GM18868 (cell line): ENCODE measurements around the gene PYM1.

ENCODE experiments used
- ATAC-seq: cut with Tn5 transposase; IDR thresholded peaks from one replicate; pipeline ENCODE4 v1.9.1; 2021; ENCODE audit warnings: mild to moderate bottlenecking, moderate library complexity; ENCODE audit not compliant: unreplicated experiment

The PYM1 gene

DNA sequence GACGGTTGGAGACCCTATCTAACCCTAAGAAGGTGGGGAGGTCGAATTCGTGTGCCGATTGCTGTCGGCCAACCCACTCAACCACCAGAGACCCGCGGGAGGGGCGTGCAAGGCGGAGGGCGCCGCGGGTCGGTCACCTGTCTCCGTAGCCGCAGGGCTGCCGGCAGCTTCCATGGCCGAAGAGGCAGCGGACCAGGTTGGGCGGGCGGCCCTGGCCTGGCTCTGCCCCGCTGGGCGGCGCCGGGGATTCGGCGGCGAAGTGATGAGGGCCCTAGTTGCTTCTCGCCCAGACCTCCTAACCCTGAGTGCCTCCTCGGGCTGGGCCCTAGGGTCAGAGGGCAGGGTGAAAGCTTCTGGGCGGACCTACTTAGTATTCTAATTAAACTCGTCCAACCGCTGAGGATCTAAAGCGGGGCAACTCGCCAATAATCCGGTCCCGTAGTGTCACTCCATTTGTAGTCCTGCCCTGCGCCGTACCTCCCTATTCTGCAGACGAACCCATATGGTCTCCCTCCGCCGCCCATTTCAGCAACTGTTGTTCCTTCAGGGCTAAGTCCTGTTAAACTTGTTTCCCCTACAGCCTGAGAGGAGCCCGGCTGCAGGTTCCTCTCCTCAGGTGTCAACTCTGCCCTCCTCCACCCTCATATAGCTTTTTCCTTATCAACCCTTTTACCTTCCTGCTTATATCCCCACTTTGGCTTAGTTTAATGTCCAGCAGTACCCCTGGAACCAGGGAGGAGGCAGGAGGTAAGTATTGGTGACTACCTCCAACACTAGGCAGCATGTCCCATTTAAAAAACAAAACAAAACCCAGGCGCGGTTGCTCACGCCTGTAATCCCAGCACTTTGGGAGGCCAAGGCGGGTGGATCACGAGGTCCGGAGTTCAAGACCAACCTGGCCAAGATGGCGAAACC, at the start of gene PYM1:
PYM1 (minus strand) TSS at position 307 of the 915 bp plus-strand sequence; CDS start at position 174, 133 bp downstream.
- ATAC-seq = peak; percentile 18

DNA sequence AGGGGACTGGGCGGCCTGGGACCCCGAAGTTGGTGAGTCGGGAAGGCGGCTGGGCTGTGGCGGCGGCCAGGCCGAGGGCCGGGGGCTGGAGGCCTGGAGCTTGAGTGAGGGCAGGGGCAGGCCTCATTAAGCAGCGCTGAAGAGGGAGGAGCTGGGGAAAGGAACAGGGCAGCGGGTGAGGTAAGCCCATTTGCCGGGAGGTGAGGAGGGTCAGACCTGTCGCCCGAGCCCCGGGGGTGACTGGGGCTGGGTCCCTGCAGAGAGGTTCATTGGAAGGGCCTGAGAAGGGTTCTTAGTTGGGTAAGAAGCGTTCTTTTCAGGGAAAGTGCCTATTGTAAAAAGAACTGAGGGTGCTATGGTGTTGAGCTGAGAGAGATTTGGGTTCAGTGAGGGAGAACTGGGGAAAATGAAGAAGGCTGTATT, 46.6 kb upstream of the PYM1 start:
- peak; percentile 10 for ATAC-seq

DNA sequence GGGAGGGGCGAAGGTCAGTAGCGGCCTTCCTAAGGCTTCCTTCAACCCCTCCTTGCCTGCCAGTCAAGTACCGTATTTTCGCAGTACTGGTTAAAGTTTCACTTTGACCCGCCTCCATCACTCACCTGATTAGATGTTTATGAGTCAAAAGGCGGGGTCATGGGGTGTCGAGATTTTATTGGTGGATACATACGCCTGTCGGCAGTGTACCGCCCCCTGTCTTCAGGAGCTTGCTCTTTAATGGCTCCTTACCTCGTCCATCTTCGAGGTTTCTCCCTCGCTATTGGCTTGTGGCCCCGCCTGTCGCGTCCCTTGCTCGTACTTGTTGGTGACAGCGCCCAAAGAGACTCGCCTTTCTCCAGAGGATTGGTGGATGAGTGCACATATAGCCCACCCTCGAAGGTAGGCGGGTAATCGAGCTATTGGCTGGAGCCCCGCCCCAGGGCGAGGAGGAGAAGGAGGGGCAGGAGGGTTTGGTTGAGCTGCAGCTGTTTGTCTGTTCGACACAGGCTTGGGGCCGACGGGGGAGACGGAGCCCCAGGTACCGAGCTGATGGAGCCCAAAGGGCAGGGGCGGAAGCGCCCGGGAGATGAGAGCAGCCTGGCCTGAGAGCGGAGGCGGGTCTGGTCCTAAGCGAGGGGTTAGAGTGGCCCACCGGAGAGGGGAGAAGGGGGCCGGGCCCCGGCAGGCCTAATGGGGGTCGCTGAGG, 46.1 kb upstream of the PYM1 start, which contains the start of gene RAB5B:
RAB5B (plus strand) TSS at position 480 of the 709 bp plus-strand sequence. CDS start 12,883 bp downstream, outside the sequence.
- ATAC-seq = peak; percentile 91

DNA sequence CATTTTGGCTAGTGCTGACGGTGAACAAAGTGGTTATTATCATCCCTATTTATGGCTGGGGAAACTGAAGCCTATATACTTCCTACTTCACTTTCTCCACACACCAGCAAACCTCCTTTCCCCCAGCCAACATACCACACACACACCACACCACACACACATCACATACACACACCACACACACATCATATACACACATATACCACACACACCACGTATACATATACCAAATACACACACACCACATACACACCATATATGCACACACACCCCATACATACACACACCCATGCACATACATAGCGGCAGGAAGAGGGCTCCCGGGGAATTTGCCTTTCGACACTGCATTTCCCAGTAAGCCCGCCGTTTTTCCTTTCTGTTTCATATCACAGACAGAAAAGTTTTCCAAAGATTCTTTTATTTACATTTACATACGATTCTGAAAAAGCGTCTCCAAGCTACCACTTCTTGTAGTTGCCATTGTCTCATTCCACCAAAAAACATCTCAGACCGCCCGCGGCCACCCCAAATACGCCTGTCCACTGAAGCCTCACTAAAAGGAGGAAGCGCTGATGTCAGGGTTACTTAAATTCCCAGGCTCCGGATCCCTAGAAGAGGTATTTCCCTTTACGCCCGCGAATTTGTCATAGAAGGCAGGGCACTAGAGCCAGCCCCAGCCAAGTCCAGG, 45.4 kb upstream of the PYM1 start:
- ATAC-seq = no peak

DNA sequence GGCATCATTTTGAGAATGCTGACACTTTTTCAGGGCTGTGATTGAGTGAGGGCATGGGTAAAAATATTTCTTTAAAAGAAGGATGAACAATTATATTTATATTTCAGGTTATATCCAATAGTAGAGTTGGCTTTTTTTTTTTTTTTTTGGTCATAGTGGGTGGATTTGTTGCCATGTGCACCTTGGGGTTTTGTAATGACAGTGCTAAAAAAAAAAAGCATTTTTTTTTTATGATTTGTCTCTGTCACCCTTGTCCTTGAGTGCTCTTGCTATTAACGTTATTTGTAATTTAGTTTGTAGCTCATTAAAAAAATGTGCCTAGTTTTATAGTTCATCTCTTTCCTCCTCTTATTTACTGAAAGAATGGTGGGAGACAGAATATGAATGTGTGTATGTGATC, 44.8 kb upstream of the PYM1 start:
- no peak for ATAC-seq

DNA sequence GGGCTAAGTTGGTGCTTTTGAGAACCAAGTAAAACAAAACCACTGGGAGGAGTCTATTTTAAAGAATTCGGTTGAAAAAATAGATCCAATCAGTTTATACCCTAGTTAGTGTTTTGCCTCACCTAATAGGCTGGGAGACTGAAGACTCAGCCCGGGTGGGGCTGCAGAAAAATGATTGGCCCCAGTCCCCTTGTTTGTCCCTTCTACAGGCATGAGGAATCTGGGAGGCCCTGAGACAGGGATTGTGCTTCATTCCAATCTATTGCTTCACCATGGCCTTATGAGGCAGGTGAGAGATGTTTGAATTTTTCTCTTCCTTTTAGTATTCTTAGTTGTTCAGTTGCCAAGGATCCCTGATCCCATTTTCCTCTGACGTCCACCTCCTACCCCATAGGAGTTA, 44.3 kb upstream of the PYM1 start:
- no peak for ATAC-seq

DNA sequence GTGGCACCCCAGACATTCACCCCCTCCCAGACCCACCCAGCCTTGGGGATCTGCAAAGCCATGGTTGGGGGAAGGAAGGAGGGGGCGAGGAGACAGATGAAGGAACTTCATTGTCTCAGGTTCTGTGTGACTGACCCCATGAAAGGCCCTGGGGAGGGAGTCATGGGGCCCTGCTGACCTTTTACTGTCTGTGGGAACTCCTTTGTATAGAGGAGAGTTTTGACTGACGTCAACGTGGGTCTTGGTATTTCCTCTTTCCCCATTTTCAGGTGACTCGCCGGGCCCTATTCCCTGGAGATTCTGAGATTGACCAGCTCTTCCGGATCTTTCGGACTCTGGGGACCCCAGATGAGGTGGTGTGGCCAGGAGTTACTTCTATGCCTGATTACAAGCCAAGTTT, 43.1 kb upstream of the PYM1 start:
- no peak for ATAC-seq

DNA sequence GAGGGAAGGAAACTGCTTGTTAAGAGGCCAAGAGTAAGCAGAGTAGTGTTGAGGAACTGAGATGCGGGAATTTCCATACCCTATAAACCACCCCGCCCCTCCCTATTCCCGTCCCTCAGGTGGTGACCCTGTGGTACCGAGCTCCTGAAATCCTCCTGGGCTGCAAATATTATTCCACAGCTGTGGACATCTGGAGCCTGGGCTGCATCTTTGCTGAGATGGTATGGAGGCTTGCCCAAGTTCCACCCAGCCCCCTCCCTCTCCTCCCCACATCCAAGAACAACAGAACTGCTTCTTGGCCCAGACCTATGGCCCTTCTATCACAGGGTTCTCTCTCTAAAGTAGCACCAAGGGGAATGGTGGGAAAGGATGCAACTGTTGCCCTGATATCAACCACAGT, 41.7 kb upstream of the PYM1 start:
- ATAC-seq = no peak

DNA sequence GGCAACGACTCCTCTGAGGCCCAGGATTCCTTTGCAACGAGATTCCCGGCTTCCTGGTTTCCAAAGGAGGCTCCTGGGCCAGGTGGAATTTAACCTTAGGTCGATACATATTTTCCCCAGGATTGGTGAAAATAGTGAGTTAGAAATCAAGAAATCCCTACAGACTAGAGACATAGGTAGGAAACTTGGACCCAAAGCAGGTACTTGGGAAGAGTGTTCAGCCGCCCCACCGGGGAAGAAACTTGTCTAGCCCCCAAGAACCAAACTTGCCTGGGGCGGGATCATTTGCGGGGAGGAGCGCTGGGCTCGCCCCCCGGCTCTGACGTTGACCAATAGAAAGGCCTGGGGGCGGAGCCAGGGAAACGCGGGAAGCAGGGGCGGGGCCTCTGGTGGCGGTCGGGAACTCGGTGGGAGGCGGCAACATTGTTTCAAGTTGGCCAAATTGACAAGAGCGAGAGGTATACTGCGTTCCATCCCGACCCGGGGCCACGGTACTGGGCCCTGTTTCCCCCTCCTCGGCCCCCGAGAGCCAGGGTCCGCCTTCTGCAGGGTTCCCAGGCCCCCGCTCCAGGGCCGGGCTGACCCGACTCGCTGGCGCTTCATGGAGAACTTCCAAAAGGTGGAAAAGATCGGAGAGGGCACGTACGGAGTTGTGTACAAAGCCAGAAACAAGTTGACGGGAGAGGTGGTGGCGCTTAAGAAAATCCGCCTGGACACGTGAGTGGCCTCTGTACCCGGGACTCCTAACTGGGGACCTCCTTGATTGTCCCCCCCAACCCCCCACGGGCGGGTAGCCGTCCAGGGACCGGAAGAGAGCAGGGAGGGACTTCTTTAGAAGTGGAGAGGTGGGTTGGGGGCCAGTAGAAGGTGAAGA, 39.0 kb upstream of the PYM1 start, which contains the start of gene CDK2:
CDK2 (plus strand) TSS at position 423 of the 874 bp plus-strand sequence; CDS start at position 602, 179 bp downstream.
- ATAC-seq = peak; percentile 95

DNA sequence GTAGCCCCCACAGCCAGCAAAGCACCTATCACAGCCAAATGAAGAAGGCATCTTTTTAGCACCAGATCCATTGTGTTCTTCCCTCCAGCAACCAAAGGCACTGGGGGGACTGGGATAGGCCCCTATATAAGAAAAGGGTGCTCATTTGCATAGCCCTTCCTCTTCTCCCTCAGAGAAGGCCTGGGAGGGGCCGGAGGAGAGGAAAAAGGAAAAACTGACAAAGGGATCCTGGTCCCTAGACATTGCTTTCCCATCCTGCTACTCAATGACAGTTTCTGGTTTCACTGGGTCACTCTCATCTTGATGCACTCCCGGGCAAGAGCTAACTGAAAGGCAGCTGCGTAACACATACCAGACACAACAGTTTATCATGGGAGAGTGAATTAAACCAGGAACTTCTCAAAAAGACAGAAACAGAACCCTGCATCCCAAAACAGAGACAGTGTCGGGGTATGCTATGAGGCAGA, 38.3 kb upstream of the PYM1 start, which contains the start of gene PMEL:
PMEL (minus strand) TSS at position 102 of the 467 bp plus-strand sequence; CDS start at position 71, 31 bp downstream.
- no peak for ATAC-seq

DNA sequence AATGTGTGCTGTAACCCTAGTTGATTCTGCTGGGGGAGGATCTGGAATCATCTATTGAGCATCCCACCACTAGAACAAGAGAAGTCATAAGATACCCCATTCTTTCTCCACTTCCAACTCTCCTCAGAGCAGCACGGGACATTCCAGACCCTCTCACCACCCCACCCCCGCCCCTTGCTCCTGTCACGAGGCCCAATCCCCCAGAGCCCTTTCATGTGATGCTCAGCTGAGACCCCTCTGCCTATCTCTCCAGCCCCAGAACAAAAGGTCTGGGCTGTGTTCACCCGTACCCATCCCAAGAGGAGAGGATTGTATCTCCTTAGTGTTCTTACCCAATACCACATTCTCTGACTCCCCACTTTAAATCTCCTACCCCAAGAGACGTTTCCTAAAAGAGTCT, 37.5 kb upstream of the PYM1 start:
- ATAC-seq = no peak

DNA sequence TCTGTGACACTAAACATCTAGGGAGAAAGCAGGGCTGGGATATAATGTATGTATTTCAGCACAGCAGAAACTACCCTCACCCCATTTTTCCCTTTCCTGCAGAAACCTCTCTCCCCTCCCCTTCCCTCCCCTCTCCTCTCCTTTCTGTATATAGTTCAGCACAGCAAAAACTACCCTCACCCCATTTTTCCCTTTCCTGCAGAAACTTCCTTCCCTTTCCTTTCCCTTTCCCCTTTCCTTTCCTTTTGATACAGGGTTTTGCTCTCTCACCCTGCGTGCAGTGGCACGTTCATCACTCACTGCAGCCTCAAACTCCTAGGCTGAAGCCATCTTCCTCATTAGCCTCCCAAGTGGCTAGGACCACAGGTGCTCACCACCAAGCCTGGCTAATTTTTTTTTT, 36.1 kb upstream of the PYM1 start:
- ATAC-seq = no peak

DNA sequence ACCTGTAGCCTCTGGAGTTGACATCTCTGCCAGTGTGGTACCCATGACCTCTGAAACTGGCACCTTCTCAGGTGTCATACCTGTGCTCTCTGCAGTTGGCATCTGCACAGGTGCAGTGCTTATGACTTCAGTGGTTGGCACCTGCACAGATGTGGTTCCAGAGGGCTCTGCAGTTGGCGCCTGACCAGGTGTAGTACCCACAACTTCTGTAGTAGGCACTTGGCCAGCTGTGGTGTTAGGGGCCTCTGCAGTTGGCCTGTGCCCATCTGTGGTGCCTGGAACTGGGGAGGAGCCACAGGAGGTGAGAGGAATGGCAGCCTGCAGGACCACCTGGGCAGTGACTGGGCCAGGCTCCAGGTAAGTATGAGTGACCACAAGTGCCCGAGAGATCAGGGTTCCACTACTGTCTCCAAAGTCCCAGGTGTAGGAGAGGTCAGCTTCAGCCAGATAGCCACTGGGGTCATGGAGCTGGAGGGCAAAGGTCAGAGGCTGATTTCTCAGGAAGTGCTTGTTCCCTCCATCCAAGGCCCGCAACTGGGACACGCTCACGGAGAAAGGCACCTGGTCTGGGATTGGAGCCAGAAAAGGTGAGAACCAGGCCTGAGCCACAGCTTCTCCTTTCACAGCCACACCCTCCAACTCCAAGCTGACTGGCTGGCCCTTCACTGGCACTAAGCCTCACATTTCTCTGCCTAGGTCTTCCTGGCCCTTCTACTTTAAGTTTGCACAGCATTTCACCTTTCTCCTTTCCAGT, 29.6 kb upstream of the PYM1 start:
- no peak for ATAC-seq

DNA sequence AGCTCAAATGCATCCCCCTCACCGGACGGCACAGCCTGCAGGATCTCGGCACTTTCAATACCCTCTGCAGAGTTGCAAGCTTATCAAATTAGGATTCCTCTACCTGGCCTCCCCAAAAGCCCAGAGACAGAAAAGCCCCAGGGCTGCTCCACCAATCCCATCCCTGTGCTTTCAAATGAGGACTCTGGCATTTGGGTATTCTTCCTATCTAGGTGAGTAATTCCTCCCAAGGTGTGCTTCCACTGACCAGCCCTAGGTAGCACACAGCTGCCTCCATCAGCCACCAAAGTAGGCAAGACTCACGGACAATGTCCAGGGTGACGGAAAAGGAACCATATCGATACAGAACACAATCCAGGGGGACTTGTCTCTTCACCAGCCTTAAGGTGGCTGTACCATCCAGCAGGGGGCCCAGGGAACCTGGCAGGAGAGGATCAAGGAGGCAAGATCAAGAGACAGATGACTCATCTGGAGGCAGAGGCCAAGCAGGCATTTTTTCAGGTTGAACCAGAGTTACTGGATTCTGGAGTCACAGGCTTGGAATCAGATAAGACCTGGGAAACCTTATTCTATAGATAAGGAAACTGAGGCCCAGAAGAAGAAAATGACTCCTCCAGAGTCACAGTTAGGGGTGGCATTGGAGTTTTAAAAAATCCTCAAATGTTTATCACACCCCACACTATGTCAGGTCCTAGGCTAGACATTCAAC, 28.3 kb upstream of the PYM1 start:
- no peak for ATAC-seq

DNA sequence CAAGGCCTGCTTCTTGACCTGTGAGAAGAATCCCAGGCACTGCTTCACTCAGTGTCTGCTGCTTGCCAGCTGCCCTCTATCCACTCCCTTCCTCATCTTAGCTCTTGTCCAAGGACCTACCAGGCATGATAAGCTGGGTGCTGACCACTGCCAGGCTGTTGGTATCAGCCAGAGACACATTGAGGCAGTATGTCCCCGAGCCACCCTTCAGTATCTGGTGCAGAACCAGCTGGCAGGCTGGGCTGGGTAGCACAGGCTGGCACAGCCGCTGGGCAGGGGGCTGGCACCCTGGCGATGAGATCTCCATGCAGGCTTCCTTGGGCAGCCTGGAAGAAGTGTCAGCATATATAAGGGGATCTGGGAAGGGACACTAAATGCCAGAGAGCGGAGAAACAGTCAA, 27.6 kb upstream of the PYM1 start:
- no peak for ATAC-seq

DNA sequence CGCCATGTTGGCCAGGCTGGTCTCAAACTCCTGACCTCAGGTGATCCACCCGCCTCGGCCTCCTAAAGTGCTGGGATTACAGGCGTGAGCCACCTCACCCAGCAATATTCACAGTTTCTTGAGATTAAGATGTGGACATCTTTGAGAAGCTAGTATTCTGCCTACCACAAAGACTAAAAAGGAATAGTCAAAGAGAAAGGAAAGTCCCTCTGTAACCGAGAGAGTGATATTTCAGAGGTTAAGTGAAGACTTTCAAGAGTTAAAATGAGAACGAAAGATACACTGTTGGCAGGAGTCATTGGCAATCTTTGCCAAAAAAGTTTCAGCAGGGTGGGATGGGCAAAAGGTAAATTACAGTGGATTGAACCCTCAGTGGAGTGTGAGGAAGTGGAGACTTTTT, 18.9 kb upstream of the PYM1 start:
- ATAC-seq = peak; percentile 83

DNA sequence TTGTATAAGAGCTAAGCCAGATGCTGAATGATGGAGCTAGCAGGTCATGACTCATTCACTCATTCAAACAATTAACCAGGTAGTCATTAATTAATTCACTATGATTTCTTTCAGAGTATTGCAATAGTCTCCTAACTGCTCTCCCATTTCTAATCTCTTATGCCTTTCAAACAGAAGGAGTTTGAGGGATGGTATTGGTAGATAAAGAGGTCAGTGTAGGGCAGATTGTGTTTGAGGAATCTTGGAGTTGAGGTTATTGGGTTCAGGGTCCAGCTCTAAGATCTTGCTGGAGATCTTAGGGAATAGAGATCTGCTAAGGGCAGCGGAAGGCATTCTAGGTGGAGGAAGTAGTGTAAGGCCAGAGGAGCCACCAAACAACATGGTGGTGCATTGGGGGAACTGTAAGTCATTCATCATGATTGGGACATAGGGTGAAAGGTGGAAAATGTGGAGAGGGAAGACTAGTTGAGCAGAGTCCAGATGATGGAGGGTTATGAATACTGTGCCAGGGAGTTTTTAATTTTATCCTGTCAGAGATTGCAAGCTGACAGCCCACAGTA, 15.0 kb upstream of the PYM1 start:
- no peak for ATAC-seq

DNA sequence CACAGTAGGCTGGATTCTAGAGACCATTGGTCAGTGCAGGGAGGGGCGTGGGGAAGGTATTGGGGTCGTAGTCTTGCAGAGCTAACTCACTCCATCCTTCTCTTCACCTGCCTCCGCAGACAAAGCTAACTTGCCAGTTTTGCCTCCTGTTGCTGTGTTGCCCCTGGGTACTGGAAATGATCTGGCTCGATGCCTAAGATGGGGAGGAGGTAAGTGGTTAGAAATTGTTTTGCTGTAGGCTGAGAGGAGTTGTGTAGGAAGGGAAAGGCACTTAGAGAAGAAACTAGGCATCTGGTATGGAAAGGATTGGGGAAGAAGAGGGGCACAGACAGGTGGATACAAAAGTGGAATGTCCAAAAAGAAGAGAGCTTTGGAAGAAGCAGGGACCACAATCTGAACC, 14.4 kb upstream of the PYM1 start:
- ATAC-seq = no peak
